Calu3 (cell line): ENCODE measurements around the gene ZNF536. TPM values are rescaled to one million over a fixed set of nuclear protein-coding genes. Genes with fewer than 3 reads are reported as not detected.

ENCODE experiments used
- BruUV-seq: library from RNA; stranded (reverse); fragments of 400-500 nt; replicated peaks from 2 replicates; lab custom pipeline; 2021; lab: Mats Ljungman, UMichigan
- CTCF ChIA-PET: fragments of 300-600 bp; sonication (Branson Sonifier 250); formaldehyde crosslinking; loops from one replicate; lab custom pipeline; 2022; ENCODE audit warnings: antibody characterized with exemption; lab: Charles Lee
- DNase-seq: peaks from one replicate; pipeline ENCODE4 v3.0.0; 2022
- H3K27ac Mint-ChIP-seq: one replicate; pipeline ENCODE4 v1.8.0; 2022; ENCODE audit warnings: mixed read lengths; ENCODE audit not compliant: unreplicated experiment
- H3K27me3 Mint-ChIP-seq: one replicate; pipeline ENCODE4 v1.8.0; 2022; ENCODE audit warnings: mixed read lengths; ENCODE audit not compliant: unreplicated experiment
- H3K36me3 Mint-ChIP-seq: one replicate; pipeline ENCODE4 v1.8.0; 2022; ENCODE audit warnings: mild to moderate bottlenecking, moderate library complexity, mixed read lengths; ENCODE audit not compliant: insufficient read depth, unreplicated experiment
- H3K4me1 Mint-ChIP-seq: one replicate; pipeline ENCODE4 v1.8.0; 2022; ENCODE audit warnings: mild to moderate bottlenecking, low read depth, mixed read lengths; ENCODE audit not compliant: unreplicated experiment
- H3K4me3 Mint-ChIP-seq: one replicate; pipeline ENCODE4 v1.8.0; 2022; ENCODE audit warnings: mild to moderate bottlenecking, low read depth, moderate library complexity, mixed read lengths; ENCODE audit not compliant: unreplicated experiment
- H3K9me3 Mint-ChIP-seq: one replicate; pipeline ENCODE4 v1.8.0; 2022; ENCODE audit warnings: low read depth, mixed read lengths; ENCODE audit not compliant: unreplicated experiment
- CTCF ChIP-seq: fragments of 200-600 bp; IDR thresholded peaks from one replicate; pipeline ENCODE4 v1.8.0; 2022; ENCODE audit warnings: antibody characterized with exemption; ENCODE audit not compliant: unreplicated experiment
- intact Hi-C: fragments of 100-400 bp; cut with micrococcal nuclease; formaldehyde crosslinking; loops from one replicate; pipeline ENCODE4 v1.10.0; 2022; ENCODE audit not compliant: unreplicated experiment
- total RNA-seq: library from RNA; stranded (reverse); gene quantifications from 2 replicates; pipeline ENCODE4 v1.2.3, GENCODE V29; 2022

ZNF536 gene
- total RNA-seq, 1 experiment from 2014 or later: not detected

GRCh38 chr19:30367006-30367405 is 5.2 kb upstream of the ZNF536 start:
- H3K27ac Mint-ChIP-seq: no peak overlapping the region
- H3K27me3 Mint-ChIP-seq: no peaks in the 10 kb centered on the region
- no peak for TF ChIP-seq CTCF
- no peak overlapping the region for H3K4me3 Mint-ChIP-seq
- H3K9me3 Mint-ChIP-seq: peaks cover 10% of the 10 kb centered on the region
- DNase-seq: no peak
- no peaks in the 10 kb centered on the region for H3K36me3 Mint-ChIP-seq
- CTCF ChIA-PET: no interaction called here
- H3K4me1 Mint-ChIP-seq: no peaks in the 10 kb centered on the region
- intact Hi-C loops: no loop called here
- BruUV-seq: no TSS peak

GRCh38 chr19:30367421-30367820 is 4.8 kb upstream of the ZNF536 start:
- Mint-ChIP-seq H3K4me1 (no peaks in the 10 kb centered on the region), H3K36me3 (no peaks in the 10 kb centered on the region), H3K4me3 (no peak overlapping the region), H3K27me3 (no peaks in the 10 kb centered on the region), H3K27ac (no peak overlapping the region), H3K9me3 (peaks cover 10% of the 10 kb centered on the region)
- DNase-seq: no peak
- BruUV-seq: no TSS peak
- intact Hi-C loops: no loop called here
- CTCF ChIA-PET: no interaction called here
- TF ChIP-seq CTCF: no peak

DNA sequence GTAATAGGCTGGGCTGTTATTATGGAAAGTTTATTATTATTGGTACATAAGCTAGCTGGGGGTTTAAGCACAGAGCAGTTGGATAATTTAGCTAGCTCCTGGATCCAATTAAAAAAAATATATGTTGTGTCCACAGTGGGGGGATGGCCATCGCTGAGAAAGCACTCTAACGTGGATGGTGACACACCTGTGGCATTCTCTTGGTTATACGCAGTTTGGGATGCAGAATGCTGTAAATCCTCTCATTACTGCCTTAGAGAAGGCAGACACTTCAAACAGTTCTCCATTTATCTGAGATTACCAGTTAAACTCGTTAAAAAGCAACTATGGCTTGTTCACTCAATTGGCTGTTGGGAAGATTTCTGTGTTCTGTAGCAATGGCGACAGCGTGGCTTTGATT is 2.4 kb upstream of the ZNF536 start:
- Mint-ChIP-seq H3K9me3 (peaks cover 5% of the 10 kb centered on the region), H3K27ac (no peak overlapping the region), H3K27me3 (no peaks in the 10 kb centered on the region), H3K4me3 (no peak overlapping the region), H3K4me1 (no peaks in the 10 kb centered on the region), H3K36me3 (no peaks in the 10 kb centered on the region)
- BruUV-seq: no TSS peak
- intact Hi-C loops: no loop called here
- TF ChIP-seq CTCF: no peak
- no peak for DNase-seq
- CTCF ChIA-PET: no interaction called here

DNA sequence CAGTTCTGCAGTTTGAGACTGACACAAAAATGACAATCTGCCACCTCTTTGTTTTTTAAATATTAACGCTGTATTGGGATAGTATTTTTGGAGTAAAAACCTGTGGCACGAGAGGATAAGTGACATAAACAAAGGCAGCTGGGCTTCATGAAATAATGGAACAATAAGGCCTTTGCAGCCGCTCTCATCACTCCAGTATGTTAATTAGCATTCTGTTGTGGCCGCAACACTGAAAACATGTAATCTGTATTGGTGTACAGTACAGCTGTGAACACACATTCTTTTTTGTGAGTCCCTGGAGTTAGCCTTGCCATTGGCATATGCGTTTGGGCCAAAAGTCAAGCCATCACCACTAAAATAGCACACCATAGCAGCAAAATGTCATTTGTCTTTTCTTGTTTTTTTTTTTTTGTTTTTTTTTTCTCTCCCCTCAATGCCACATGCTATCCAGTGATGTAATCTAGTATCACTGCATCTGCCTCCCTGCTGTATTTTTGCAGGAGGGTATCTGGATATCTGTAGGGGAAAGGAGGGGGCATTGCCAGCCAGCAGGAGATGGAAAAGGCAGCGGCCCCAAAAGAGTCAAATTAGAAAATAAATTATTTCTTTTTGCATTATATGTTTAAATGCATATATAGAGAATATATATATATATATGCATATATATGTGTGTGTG is 885 bp upstream of the ZNF536 start:
- Mint-ChIP-seq H3K4me1 (no peaks in the 10 kb centered on the region), H3K36me3 (no peaks in the 10 kb centered on the region), H3K27me3 (no peaks in the 10 kb centered on the region), H3K9me3 (peaks cover 3% of the 10 kb centered on the region), H3K4me3 (no peak overlapping the region), H3K27ac (no peak overlapping the region)
- no TSS peak for BruUV-seq
- DNase-seq: no peak
- no peak for TF ChIP-seq CTCF
- intact Hi-C loops: no loop called here
- CTCF ChIA-PET: no interaction called here
